ENCODE measurements around the gene HSD17B10.

DNA sequence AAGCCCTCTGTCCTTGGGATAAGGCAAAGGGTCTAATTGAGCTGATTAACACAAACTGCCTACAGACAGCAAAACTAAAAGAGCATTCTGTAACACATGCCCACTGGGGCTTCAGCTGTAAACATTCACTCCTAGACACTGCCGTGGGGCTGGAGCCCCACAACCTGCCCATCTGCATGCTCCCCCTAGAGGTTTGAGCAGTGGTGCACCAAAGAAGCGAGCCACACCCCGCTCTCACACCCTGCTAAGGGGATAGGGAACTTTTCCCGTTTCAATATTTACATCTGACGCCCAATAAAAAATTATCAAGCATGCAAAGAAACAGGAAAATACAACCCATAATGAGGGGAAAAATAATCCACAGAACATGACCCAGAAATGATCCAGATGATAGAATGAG, 46.9 kb upstream of the HSD17B10 start:
- TF ChIP-seq, protein P1, sequence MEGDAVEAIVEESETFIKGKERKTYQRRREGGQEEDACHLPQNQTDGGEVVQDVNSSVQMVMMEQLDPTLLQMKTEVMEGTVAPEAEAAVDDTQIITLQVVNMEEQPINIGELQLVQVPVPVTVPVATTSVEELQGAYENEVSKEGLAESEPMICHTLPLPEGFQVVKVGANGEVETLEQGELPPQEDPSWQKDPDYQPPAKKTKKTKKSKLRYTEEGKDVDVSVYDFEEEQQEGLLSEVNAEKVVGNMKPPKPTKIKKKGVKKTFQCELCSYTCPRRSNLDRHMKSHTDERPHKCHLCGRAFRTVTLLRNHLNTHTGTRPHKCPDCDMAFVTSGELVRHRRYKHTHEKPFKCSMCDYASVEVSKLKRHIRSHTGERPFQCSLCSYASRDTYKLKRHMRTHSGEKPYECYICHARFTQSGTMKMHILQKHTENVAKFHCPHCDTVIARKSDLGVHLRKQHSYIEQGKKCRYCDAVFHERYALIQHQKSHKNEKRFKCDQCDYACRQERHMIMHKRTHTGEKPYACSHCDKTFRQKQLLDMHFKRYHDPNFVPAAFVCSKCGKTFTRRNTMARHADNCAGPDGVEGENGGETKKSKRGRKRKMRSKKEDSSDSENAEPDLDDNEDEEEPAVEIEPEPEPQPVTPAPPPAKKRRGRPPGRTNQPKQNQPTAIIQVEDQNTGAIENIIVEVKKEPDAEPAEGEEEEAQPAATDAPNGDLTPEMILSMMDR (IDR thresholded peaks at IDR 0.05), result peak in 5 of 6 experiments; percentile 21 to 53 (median 31)
- TF ChIP-seq POLR2A (IDR thresholded peaks at IDR 0.05), result no peak

All from esophagus squamous epithelium (tissue), 4 donors.